ENCODE data around the gene RNF114. TPM values are rescaled to one million over a fixed set of nuclear protein-coding genes. Genes with fewer than 3 reads are reported as not detected.
"Not testable (repeated sequence)": the region's sequence is repeated elsewhere in the genome, so short reads cannot be mapped to it uniquely, and the experiment has no call there.

Gene RNF114
- total RNA-seq, 4 donors from 2014 or later: 65.2 to 142 (median 78.1) TPM

DNA sequence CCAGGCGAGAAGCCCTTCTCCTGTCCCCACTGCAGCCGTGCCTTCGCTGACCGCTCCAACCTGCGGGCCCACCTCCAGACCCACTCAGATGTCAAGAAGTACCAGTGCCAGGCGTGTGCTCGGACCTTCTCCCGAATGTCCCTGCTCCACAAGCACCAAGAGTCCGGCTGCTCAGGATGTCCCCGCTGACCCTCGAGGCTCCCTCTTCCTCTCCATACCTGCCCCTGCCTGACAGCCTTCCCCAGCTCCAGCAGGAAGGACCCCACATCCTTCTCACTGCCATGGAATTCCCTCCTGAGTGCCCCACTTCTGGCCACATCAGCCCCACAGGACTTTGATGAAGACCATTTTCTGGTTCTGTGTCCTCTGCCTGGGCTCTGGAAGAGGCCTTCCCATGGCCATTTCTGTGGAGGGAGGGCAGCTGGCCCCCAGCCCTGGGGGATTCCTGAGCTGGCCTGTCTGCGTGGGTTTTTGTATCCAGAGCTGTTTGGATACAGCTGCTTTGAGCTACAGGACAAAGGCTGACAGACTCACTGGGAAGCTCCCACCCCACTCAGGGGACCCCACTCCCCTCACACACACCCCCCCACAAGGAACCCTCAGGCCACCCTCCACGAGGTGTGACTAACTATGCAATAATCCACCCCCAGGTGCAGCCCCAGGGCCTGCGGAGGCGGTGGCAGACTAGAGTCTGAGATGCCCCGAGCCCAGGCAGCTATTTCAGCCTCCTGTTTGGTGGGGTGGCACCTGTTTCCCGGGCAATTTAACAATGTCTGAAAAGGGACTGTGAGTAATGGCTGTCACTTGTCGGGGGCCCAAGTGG lies 51.9 kb downstream of the RNF114 start:
- peaks cover 0 to 15% (median 5%) of the 10 kb centered on the region in 4 donors for H3K36me3 ChIP-seq
- peak overlapping the region; percentile 58 to 76 (median 70) for H3K27ac ChIP-seq (replicated peaks in 1 of 4)
- no peak for DNase-seq (ENCODE audit: extremely low spot score)
- intact Hi-C loops (cut with DNase I): no loop called here
- no peak overlapping the region for H3K4me3 ChIP-seq
- H3K27me3 ChIP-seq: no peaks in the 10 kb centered on the region
- WGBS: 88% methylated on average over 17 of the region's 18 CpGs
- TF ChIP-seq POLR2A (IDR thresholded peaks at IDR 0.05; ENCODE audit: low read depth): no peak
- no peak for TF ChIP-seq EP300 (IDR thresholded peaks at IDR 0.05)
- no peak for TF ChIP-seq CTCF (IDR thresholded peaks at IDR 0.05)
- TF ChIP-seq POLR2AphosphoS5 (IDR thresholded peaks at IDR 0.05): no peak
- H3K9me3 ChIP-seq: no peaks in the 10 kb centered on the region
- H3K4me1 ChIP-seq: peaks cover 37 to 77% (median 73%) of the 10 kb centered on the region in 4 donors

DNA sequence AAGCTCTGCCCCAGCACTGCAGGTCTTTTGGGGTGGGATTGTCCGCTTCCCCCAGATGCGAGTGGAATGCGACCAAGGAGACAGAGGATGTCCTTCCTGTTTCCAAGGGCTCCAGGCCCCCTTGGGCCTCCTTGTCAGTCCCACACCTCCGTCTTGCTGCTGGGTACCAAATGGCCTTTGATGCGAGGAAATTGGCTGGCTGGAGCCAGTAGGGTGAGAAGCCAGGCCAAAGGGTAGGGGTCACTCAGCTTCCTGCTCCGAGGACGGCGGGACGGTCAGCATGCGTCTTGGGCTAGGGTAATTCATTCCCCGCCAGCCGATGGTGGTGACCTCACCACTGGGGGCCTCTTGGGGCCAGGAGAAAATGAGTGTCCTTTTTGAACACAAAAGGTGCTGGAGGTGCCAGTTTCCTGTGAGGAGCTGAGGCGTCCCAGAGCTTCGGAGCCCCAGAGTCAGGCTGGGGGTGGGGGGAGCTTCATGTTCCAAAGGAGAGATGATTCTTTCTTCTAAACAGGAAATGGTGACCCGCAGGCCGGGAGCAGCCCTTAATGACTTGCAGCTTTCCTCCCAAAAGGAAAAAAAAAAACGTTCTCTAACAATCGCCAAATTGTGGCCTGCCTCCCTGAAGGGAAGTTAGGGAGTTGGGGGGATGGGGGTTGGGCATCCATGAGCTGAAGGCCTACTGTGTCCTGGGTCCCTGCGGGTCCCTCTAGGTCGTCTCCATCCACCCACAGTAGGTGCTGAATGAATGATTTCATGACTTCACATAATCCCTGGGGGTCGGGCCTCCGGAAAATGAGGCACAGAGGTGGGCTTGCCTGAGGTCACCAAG lies 53.3 kb downstream of the RNF114 start:
- 44% methylated on average over 22 of the region's 22 CpGs for WGBS
- H3K36me3 ChIP-seq: peaks cover 0 to 15% (median 5%) of the 10 kb centered on the region in 4 donors
- H3K27me3 ChIP-seq: no peaks in the 10 kb centered on the region
- DNase-seq (ENCODE audit: extremely low spot score): no peak
- TF ChIP-seq EP300 (IDR thresholded peaks at IDR 0.05) (no peak), POLR2AphosphoS5 (IDR thresholded peaks at IDR 0.05) (peak; percentile 26 to 40), POLR2A (IDR thresholded peaks at IDR 0.05; ENCODE audit: low read depth) (no peak)
- no peak overlapping the region for H3K4me3 ChIP-seq
- no peaks in the 10 kb centered on the region for H3K9me3 ChIP-seq
- intact Hi-C loops (cut with DNase I): no loop called here
- H3K27ac ChIP-seq (replicated peaks in 1 of 4): peak overlapping the region; percentile 65 to 77 (median 76)
- peaks cover 29 to 68% (median 63%) of the 10 kb centered on the region in 4 donors for H3K4me1 ChIP-seq

DNA sequence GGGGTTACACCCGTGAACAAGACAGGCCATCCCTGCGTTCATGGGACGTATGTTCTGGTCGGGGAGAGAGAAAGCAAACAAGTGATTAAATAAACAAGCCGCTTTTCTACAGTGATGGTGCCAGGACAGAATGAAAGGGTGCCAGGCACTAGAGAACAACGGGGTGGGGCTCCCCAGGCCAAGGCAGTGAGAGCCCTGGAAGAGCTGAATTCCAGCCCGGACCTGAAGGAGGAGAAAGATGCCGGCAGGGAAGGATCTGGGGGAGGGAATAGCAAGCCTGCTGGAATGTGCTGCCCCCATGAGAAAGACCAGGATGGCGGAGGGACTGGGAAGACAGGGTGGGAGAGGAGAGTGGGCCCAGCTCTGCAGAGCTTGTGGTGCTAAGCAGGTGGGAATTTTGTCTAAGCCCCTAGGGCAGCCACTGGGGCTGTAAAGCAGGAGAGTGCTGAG lies 54.1 kb downstream of the RNF114 start:
- peaks cover 0 to 15% (median 5%) of the 10 kb centered on the region in 4 donors for H3K36me3 ChIP-seq
- WGBS: 46% methylated on average over 9 of the region's 9 CpGs
- peaks cover 29 to 59% (median 55%) of the 10 kb centered on the region in 4 donors for H3K4me1 ChIP-seq
- no peak for DNase-seq (ENCODE audit: extremely low spot score)
- TF ChIP-seq POLR2A (IDR thresholded peaks at IDR 0.05; ENCODE audit: low read depth) (no peak), POLR2AphosphoS5 (IDR thresholded peaks at IDR 0.05) (no peak), EP300 (IDR thresholded peaks at IDR 0.05) (no peak), CTCF (IDR thresholded peaks at IDR 0.05) (no peak)
- intact Hi-C loops (cut with DNase I): no loop called here
- H3K4me3 ChIP-seq: no peak overlapping the region
- H3K27me3 ChIP-seq: no peaks in the 10 kb centered on the region
- H3K9me3 ChIP-seq: no peaks in the 10 kb centered on the region
- peak overlapping the region; percentile 65 to 77 (median 76) for H3K27ac ChIP-seq (replicated peaks in 1 of 4)

DNA sequence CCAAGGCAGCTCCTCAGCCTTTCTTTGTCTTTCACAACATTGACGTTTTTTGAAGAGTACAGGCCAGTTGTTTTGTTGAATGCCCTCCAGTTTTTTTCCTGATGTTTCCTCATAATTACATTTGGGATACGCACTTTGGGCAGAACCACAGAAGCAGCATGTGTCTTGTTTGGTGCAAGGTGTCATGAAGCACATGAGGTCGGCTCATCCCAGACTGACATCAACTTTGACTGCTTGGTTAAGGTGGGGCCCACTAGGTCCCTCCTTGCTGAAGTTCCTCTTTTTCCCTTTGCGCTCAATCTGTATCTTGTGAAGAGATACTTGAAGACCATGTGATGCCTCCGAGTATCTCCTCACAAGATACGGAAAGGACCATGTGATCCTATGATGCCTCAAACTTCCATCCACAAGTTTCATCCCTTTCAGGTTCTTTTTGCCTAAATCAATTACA lies 57.1 kb downstream of the RNF114 start:
- DNase-seq (ENCODE audit: extremely low spot score): no peak
- Histone ChIP-seq H3K36me3 (peaks cover 0 to 3% (median under 1%) of the 10 kb centered on the region in 4 donors), H3K9me3 (no peaks in the 10 kb centered on the region), H3K4me3 (no peak overlapping the region), H3K4me1 (peaks cover 22 to 32% (median 29%) of the 10 kb centered on the region in 4 donors), H3K27me3 (no peaks in the 10 kb centered on the region), H3K27ac (replicated peaks in 1 of 4) (no peak overlapping the region)
- WGBS: 70% methylated on average over 6 of the region's 6 CpGs
- intact Hi-C loops (cut with DNase I): no loop called here
- no peak for TF ChIP-seq POLR2A (IDR thresholded peaks at IDR 0.05; ENCODE audit: low read depth)
- no peak for TF ChIP-seq POLR2AphosphoS5 (IDR thresholded peaks at IDR 0.05)
- TF ChIP-seq CTCF (IDR thresholded peaks at IDR 0.05): no peak
- TF ChIP-seq EP300 (IDR thresholded peaks at IDR 0.05): no peak

DNA sequence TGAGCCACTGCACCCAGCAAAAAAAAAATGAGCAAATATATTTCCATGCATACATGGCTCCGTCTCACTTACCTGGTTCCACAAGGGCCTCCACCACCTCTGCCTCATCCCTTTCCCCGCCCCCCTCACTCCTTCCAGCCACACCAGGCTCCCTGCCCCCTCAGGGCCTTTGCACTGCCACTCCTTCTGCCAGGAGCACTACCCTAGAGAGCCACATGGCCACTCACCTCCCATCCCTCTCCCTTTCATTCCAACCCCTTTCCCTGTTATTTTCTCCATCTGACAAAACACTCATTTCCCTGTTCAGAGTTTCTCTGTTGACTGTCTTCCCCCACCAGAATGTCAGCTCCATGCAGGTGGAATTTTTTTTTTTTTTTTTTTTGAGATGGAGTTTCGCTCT lies 59.4 kb downstream of the RNF114 start:
- H3K4me3 ChIP-seq: no peak overlapping the region
- H3K4me1 ChIP-seq: peaks cover 3 to 11% (median 6%) of the 10 kb centered on the region in 4 donors
- H3K36me3 ChIP-seq: no peaks in the 10 kb centered on the region
- intact Hi-C loops (cut with DNase I): no loop called here
- H3K27me3 ChIP-seq: no peaks in the 10 kb centered on the region
- no peak for TF ChIP-seq EP300 (IDR thresholded peaks at IDR 0.05)
- TF ChIP-seq POLR2A (IDR thresholded peaks at IDR 0.05; ENCODE audit: low read depth): no peak
- no peak for TF ChIP-seq CTCF (IDR thresholded peaks at IDR 0.05)
- TF ChIP-seq POLR2AphosphoS5 (IDR thresholded peaks at IDR 0.05): no peak
- DNase-seq (ENCODE audit: extremely low spot score): no peak
- WGBS: 95% methylated on average over 3 of the region's 3 CpGs
- H3K9me3 ChIP-seq: no peaks in the 10 kb centered on the region
- H3K27ac ChIP-seq (replicated peaks in 1 of 4): no peak overlapping the region

DNA sequence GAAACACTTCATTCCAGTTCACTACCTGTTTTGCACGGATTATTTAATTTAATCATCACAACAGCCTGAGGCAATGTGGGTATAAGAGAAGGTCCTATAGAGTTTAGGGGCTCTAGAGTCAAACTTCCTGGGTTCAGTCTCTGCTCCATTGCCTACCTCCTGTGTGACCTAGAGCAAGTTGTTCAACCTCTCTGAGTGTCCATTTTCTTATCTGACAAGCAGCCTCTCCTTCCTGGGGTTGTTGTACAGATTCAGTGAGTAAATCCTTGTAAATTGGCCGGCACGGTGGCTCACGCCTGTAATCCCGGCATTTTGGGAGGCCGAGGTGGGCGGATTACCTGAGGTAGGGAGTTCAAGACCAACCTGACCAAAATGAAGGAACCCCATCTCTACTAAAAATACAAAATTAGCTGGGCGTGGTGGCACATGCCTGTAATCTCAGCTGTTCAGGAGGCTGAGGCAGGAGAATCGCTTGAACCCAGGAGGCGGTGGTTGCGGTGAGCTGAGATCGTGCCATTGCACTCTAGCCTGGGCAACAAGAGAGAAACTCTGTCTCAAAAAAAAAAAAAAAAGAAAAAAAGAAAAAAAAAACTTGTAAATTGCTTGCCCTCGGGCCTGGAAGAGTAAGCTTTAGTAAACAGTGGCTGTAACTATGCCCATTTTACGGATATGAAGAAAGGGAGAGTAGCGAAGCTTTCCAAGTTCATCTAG lies 62.4 kb downstream of the RNF114 start:
- 94% methylated on average over 15 of the region's 15 CpGs for WGBS
- H3K4me3 ChIP-seq; intact Hi-C loops (cut with DNase I); H3K9me3 ChIP-seq; DNase-seq (ENCODE audit: extremely low spot score); H3K27me3 ChIP-seq; H3K27ac ChIP-seq (replicated peaks in 1 of 4); H3K4me1 ChIP-seq; H3K36me3 ChIP-seq: not testable (repeated sequence)
